HUES6 (cell line): ENCODE results near the gene MALL.

Source experiments
- H3K27ac ChIP-seq: 2 replicates; pipeline ENCODE4 v1.7.0; 2013; ENCODE audit warnings: low read depth, mild to moderate bottlenecking, low read length, inconsistent platforms
- H3K27me3 ChIP-seq: 2 replicates; pipeline ENCODE4 v1.6.1; 2013; ENCODE audit warnings: low read length; ENCODE audit not compliant: control insufficient read depth, insufficient read depth
- H3K36me3 ChIP-seq: 2 replicates; pipeline ENCODE4 v1.6.1; 2013; ENCODE audit warnings: low read length; ENCODE audit not compliant: control insufficient read depth, insufficient read depth
- H3K4me1 ChIP-seq: 2 replicates; pipeline ENCODE4 v1.6.1; 2013; ENCODE audit warnings: low read length; ENCODE audit not compliant: control insufficient read depth, insufficient read depth
- H3K4me3 ChIP-seq: 2 replicates; pipeline ENCODE4 v1.5.1; 2013; ENCODE audit warnings: low read depth, low read length
- H3K9ac ChIP-seq: one replicate; pipeline ENCODE4 v1.6.1; 2013; ENCODE audit warnings: mild to moderate bottlenecking, low read length
- H3K9me3 ChIP-seq: 2 replicates; pipeline ENCODE4 v1.6.1; 2013; ENCODE audit warnings: low read depth, low read length; ENCODE audit not compliant: control insufficient read depth, insufficient read depth

MALL gene

GRCh38 chr2:110140401-110140800, 24.8 kb upstream of the MALL start:
- no peaks in the 10 kb centered on the region for H3K36me3 ChIP-seq
- H3K27me3 ChIP-seq = no peaks in the 10 kb centered on the region
- H3K9me3 ChIP-seq = no peaks in the 10 kb centered on the region
- H3K27ac ChIP-seq = no peak overlapping the region
- no peak overlapping the region for H3K9ac ChIP-seq
- no peak overlapping the region for H3K4me3 ChIP-seq
- H3K4me1 ChIP-seq = no peaks in the 10 kb centered on the region

- H3K27ac ChIP-seq = no peak overlapping the region
- no peaks in the 10 kb centered on the region for H3K36me3 ChIP-seq
- no peaks in the 10 kb centered on the region for H3K27me3 ChIP-seq
Measured at GRCh38 chr2:110134025-110134424, 18.4 kb upstream of the MALL start.

GRCh38 chr2:110131166-110131565, 15.5 kb upstream of the MALL start:
- Histone ChIP-seq H3K27ac (no peak overlapping the region), H3K36me3 (no peaks in the 10 kb centered on the region), H3K4me1 (no peaks in the 10 kb centered on the region), H3K4me3 (no peak overlapping the region), H3K9ac (no peak overlapping the region), H3K9me3 (no peaks in the 10 kb centered on the region), H3K27me3 (no peaks in the 10 kb centered on the region)

More at GRCh38 chr2:110134025-110134424, 18.4 kb upstream of the MALL start:
- Histone ChIP-seq H3K9me3 (no peaks in the 10 kb centered on the region), H3K9ac (no peak overlapping the region), H3K4me3 (no peak overlapping the region), H3K4me1 (no peaks in the 10 kb centered on the region)

GRCh38 chr2:110130757-110131156, 15.1 kb upstream of the MALL start:
- Histone ChIP-seq H3K4me3 (no peak overlapping the region), H3K36me3 (no peaks in the 10 kb centered on the region), H3K27me3 (no peaks in the 10 kb centered on the region), H3K9ac (no peak overlapping the region), H3K9me3 (no peaks in the 10 kb centered on the region), H3K4me1 (no peaks in the 10 kb centered on the region), H3K27ac (no peak overlapping the region)

- Histone ChIP-seq H3K9me3 (no peaks in the 10 kb centered on the region), H3K9ac (no peak overlapping the region), H3K4me1 (no peaks in the 10 kb centered on the region), H3K4me3 (no peak overlapping the region), H3K27me3 (no peaks in the 10 kb centered on the region), H3K36me3 (no peaks in the 10 kb centered on the region), H3K27ac (no peak overlapping the region)
Measured at GRCh38 chr2:110126906-110127305, 11.3 kb upstream of the MALL start.

GRCh38 chr2:110126086-110126773, 10.6 kb upstream of the MALL start:
- Histone ChIP-seq H3K9me3 (no peaks in the 10 kb centered on the region), H3K27me3 (no peaks in the 10 kb centered on the region), H3K9ac (no peak overlapping the region), H3K4me3 (no peak overlapping the region), H3K36me3 (no peaks in the 10 kb centered on the region), H3K27ac (no peak overlapping the region), H3K4me1 (no peaks in the 10 kb centered on the region)

- Histone ChIP-seq H3K36me3 (no peaks in the 10 kb centered on the region), H3K9me3 (no peaks in the 10 kb centered on the region), H3K27me3 (no peaks in the 10 kb centered on the region), H3K4me1 (no peaks in the 10 kb centered on the region), H3K9ac (no peak overlapping the region), H3K27ac (no peak overlapping the region), H3K4me3 (no peak overlapping the region)
Measured at GRCh38 chr2:110124939-110125691, 9.5 kb upstream of the MALL start.

- Histone ChIP-seq H3K9ac (no peak overlapping the region), H3K4me3 (no peak overlapping the region), H3K27me3 (peaks cover 5% of the 10 kb centered on the region; the same call in 1 of the 2 replicates), H3K36me3 (no peaks in the 10 kb centered on the region), H3K27ac (no peak overlapping the region), H3K4me1 (no peaks in the 10 kb centered on the region), H3K9me3 (no peaks in the 10 kb centered on the region)
Measured at GRCh38 chr2:110124038-110124825, 8.6 kb upstream of the MALL start.

GRCh38 chr2:110121592-110121991, 6.0 kb upstream of the MALL start:
- H3K36me3 ChIP-seq = no peaks in the 10 kb centered on the region
- H3K4me1 ChIP-seq = 0 out of 2 replicates have a peak, but pooled peaks cover under 1% of the 10 kb centered on the region
- no peak overlapping the region for H3K9ac ChIP-seq
- H3K4me3 ChIP-seq = no peak overlapping the region
- H3K27ac ChIP-seq = no peak overlapping the region
- peaks cover 14% of the 10 kb centered on the region for H3K27me3 ChIP-seq
- no peaks in the 10 kb centered on the region for H3K9me3 ChIP-seq

- Histone ChIP-seq H3K9me3 (no peaks in the 10 kb centered on the region), H3K27me3 (peaks cover 20% of the 10 kb centered on the region), H3K4me1 (peaks cover 6% of the 10 kb centered on the region), H3K9ac (no peak overlapping the region), H3K27ac (no peak overlapping the region), H3K4me3 (no peak overlapping the region), H3K36me3 (no peaks in the 10 kb centered on the region)
Measured at GRCh38 chr2:110121052-110121334, 5.4 kb upstream of the MALL start.
